Measurements from ENCODE around the gene CLTB. TPM values are rescaled to one million over a fixed set of nuclear protein-coding genes. Genes with fewer than 3 reads are reported as not detected.
A peak's percentile ranks its signal among the peaks of the same experiment; 100 is the strongest.

CLTB gene
- polyA plus RNA-seq, 4 donors = 52.4 to 71.9 (median 57.8) TPM

DNA sequence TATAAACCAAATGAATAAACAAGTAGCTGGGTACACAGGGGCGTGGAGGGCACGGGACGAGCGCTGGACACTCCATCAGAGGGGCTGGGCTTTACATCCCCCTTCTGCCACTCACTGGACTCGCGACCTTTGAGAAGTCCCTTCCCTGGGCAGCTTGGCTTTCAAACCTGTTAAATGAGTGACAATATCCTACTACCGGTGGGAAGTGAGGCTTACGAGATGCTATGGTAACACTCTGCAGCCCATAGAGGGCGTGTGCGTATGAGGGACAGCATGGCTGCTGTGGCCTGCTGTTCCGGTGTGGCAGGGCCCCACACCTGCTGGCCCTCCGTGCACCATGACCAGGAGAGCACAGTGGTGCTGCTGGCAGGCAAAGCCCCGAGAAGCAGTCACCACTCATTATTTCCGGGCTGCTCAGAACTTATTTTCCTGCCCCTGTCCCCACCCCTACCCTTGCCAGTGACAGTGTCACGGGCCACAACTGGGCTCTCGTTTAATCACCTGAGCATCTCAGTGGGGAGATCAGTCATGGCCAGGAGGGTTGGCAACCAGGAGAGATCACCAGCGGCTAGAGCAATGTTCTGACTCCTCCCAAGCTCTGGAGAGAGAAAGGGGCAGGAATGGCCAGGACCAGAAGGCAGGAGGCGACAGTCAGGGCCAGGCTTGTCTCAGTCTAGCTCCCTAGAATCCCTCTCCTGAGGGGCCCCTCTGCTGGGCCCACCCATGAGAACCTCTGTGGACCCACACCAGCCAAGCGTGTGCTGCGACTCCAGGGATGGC is 10.5 kb downstream of the CLTB start:
- DNase-seq (ENCODE audit: low read depth in 4 of 4, low spot score in 2 of 4) = no peak

DNA sequence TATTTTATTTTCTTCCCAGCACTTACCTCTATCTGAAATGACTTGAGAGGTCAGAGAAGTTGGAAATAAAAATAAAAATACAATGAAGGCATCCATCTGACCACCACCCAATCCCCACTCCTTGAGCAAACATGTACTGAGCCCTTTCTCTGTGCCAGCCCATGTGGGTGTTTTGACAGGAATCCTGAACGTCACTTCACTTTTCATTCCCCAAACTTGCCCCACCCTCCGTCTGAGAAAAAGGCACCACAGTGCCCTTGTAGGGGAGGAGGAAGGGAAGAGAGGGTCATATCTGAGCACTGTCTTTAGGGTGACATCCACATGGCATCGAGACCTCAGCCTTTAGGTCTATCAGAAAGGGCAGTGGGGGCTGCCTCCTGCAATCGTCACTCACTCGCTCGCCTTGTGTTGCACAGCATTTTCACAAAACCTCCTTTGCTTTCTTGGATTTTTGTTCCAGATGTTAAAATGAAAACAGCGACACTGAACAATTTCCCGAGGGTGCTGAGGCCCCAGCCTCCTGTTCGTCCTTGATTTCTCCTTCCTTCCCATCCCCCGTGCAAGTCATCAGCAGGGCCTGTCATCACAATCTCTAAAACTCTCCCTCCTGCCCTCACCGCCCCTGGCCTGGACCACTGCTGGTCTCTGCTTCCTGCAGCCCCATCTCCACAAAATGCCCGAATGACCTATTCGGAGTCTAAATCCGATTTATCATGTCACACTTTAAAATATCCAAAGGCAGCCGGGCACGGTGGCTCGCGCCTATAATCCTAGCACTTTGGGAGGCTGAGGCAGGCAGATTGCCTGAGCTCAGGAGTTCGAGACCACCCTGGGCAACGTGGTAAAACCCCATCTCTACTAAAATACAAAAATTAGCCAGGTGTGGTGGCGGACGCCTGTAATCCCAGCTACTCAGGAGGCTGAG is 14.8 kb downstream of the CLTB start:
- no peak for DNase-seq (ENCODE audit: low read depth in 4 of 4, low spot score in 2 of 4)

DNA sequence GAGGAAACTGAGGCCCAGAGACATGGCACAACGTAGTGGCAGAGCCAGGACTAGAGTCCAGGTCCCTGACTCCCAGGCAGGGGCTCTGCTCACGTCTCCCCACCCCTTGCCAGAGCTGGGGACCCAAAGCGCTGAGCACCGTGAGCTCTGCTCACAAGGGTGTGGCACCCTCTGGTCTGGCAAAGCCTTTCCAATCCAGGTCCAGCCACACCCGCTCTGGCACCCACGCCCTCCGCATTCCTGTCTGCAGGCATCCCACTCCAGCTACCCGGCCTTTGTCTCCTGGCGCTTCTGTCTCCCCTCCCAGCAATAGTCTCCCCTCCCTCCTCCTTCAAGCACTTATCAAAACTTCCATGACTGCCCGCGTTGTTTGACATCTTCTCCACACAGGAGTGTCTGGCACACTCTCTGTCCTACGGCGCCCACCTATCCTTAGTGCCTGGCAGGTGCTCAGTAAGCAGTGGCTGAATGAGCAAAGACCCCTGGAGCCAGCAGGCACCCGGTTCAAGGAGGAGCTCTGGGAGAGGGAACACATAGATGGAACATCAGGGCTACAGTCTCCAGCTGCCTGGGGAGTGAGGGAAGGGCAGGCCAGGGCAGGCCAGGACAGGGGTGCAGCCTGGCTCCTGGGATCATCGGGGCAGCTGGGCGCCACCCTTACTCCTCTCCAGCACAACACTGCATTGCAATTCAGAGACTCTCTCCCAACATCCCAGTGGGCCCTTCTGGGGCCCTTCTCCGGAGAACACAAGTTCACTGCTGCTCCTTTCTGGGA is 15.8 kb downstream of the CLTB start:
- no peak for DNase-seq (ENCODE audit: low read depth in 4 of 4, low spot score in 2 of 4)

DNA sequence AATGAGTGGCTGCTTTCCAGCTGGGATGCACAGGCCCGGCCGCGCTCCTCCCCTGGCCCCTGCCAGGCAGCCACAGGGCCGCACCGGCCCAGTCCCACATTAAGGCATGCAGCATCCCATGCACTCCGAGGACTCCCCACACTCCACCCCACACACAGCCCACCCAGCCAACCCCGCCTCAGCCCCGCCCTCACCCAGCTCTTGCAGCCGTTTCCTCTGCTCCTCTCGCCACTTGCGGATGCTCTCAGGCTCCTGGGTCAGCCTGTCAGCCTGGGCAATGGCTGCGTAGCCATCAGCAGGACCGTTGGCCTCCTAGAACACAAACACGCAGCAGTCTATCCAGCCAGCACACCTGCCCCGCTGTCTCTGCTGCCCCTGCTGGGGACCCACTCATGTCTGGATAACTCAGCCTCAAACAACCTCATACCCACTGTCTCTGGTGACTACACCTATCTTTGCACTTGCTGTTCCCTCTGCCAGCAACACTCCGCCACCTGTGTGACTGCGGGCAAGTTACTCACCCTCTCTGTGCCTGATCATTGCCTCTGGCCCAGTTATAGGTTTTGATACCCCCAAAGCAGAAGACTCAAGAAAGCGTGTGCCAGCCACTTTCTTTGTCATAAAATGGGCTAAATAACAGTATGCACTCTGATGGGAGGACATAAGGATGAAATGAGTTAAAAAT is 18.5 kb downstream of the CLTB start:
- no peak for DNase-seq (ENCODE audit: low read depth in 4 of 4, low spot score in 2 of 4)

DNA sequence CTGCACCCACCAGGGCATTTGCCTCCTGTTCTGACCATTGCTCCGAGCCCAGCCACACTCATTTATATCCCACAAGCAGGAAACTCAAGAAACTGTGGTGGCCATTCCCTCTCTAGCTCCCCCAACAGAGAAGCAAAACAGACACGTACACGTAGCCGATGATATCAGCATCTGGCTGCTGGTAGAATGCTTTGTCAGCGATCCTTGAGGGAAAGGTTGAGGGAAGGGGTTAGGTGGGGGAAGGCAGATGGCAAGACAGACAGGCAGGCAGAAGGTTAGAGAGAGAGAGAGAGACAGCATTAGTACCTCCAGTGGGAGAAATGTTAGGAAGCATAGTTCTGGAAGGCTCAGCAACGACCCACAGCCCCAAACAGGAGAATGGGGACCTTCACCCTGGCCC is 20.0 kb downstream of the CLTB start:
- DNase-seq (ENCODE audit: low read depth in 4 of 4, low spot score in 2 of 4) = no peak

DNA sequence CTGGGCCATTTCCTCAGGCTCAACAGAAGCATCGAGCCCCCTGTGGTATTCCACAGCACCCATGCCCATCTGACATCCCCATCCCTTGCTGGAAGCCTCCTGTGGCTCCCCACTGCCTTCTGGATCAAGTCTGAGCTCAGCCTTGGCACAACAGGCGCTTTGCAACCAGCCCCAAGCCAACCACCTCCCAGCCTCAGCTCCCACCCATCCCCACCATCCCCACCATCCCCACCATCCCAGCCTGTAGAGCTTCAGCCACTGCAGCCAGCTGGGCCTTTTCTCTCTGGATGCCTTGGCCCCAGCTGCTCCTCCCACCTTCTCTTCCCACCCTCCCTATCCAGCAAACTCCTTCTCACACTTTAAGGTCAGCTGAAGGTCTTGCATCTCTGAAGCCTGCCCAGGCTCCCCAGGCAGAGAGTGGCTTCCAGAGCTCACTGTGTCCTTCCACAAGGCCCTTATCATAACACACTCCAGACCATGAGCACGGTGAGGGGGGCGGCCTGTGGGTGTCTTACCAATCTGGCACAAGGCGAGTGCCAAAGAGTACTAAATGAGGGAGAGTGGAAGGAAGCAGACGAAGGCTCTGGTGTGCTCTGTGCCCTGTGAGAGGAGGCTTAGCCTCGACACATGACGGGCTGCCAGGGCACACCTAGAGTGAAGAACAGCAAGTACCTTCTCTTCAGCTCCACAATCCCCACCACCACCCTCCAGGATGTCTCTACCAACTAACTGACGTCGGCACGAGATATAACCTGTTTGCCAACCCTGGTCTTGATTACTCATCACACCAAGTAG is 21.3 kb downstream of the CLTB start:
- DNase-seq (ENCODE audit: low read depth in 4 of 4, low spot score in 2 of 4) = no peak

DNA sequence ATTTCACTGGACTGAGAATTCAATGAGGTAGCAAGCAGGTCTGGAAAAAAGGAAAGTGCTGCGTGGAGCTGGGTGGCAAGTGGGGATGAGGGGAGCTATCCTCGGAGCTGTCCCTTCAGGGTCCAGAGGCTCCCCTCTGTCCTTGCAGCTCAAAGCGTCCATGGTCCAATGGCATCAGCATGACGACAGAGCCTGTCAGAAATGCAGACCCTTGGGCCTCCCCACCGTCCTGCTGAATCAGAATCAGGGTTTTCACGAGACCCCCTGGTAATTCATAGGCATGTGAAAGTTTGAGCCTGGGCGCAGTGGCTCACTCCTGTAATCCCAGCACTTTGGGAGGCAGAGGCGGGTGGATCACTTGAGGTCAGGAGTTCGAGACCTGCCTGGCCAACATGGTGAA is 22.2 kb downstream of the CLTB start:
- DNase-seq (ENCODE audit: low read depth in 4 of 4, low spot score in 2 of 4) = no peak

DNA sequence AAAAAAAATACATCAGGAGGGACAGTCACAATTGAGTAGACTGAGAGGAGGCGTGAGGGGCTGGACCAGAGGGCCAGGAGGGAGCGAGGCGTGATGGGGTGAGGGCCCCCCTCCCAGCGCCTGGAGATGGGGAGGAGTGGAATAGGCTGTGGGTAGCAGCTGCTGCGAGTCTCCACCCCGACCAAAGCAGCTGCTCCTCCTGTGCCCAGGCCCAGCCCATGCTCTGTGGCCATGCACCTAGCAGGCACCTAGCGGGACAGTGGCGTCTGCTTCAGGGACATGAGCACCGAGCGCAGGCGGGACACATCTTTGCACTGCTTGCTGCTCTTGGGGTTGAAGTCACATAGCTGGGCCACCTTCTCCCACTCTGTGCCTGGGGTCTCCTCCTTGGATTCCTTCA is 23.8 kb downstream of the CLTB start:
- no peak for DNase-seq (ENCODE audit: low read depth in 4 of 4, low spot score in 2 of 4)

DNA sequence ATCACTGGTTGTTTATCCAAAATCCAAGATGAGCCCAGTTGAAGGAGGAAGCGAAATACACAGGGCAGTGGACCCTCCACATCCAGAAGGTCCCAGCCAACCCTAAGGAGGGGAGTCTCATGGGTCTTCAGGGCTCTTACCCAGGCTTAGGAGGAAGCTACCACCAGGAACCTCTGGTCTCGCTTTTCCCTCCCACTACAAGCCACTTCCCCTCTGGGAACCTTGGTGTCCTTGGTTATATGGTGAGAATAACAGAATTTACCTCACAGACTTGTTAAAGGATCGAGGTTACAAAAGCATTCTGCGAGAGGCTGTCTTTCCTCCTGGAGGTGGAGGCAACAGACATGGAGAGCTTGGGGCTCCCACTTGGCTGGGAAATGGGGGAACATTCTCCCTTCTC is 24.3 kb downstream of the CLTB start:
- no peak for DNase-seq (ENCODE audit: low read depth in 4 of 4, low spot score in 2 of 4)

DNA sequence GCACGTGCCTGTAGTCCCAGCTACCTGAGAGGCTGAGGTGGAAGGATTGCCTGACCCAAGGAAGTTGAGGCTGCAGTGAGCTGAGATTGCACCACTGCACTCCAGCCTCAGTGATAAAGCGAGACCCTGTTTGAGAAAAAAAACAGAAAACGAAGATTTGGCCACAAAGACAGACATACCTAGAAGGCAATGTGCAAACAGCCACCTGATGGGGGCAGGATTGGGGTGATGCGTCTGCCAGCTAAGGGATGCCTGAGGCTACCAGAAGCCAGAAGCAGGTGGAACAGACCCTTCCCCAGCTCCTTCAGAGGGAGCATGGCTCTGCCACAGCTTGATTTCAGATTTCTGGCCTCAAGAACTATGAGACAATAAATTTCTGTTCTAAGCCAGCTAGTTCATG is 24.9 kb downstream of the CLTB start:
- DNase-seq (ENCODE audit: low read depth in 4 of 4, low spot score in 2 of 4) = no peak

DNA sequence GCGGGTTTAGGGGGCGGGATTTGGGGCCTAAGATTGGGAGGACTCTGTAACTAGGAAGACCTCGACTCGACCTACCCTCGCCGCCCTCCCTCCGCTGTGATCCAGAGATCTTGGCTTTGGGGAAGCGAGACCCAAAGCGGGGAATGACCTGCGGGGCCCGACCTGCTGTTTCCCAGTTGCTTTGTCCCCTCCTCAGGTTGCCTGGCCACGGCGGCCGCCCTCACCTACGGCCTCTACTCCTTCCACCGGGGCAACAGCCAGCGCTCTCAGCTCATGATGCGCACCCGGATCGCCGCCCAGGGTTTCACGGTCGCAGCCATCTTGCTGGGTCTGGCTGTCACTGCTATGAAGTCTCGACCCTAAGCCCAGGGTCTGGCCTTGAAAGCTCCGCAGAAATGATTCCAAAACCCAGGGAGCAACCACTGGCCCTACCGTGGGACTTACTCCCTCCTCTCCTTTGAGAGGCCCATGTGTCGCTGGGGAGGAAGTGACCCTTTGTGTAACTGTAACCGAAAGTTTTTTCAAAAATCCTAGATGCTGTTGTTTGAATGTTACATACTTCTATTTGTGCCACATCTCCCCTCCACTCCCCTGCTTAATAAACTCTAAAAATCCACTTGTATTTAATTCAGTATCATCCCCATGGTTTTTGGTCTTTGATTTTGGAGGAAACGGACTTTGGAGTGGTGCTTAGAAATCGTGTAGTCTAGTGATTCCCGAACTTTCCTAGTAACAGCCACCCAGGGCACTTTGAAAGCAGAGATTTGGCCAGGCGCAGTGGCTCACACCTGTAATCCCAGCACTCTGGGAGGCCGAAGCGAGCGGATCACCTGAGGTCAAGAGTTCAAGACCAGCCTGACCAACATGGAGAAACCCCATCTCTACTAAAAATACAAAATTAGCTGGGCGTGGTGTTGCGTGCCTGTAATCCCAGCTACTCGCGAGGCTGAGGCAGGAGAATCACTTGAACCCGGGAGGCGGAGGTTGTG is 26.9 kb downstream of the CLTB start:
- DNase-seq (ENCODE audit: low read depth in 4 of 4, low spot score in 2 of 4) = no peak

DNA sequence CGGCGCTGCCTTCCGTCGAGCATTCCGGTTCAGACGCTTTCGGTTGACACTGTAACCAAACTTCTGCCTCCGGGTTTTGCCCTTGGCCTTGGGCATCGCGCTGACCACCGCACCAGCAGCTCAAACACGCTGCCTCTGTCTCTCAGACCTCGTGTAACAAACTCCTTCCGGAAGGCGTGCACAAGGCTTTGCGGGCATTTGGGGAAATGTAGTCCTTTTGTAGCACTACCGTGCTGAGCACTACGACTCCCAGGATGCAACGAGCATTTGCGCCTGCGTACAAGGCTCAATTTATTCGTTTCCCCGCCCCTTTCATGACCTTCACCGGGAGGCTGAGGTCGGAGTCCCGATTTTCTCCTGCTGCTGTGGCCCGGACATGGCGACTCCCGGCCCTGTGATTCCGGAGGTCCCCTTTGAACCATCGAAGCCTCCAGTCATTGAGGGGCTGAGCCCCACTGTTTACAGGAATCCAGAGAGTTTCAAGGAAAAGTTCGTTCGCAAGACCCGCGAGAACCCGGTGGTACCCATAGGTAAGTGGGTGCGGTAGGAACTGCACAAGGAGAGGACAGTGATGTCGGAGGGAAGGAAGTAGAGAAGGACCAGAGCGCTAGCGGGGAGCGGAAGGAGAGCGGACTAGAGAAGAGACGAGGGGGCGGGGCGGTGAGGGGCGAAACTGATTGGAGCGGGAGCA is 27.8 kb downstream of the CLTB start, which contains the start of the genes HIGD2A and NOP16:
HIGD2A (plus strand) TSS at position 308 of the 691 bp plus-strand sequence; CDS start at position 377, 69 bp downstream.
NOP16 (minus strand) TSS at position 155 of the 691 bp plus-strand sequence; CDS start at position 96, 59 bp downstream.
- peak; percentile 97 to 99 (median 98) for DNase-seq (ENCODE audit: low read depth in 4 of 4, low spot score in 2 of 4)

DNA sequence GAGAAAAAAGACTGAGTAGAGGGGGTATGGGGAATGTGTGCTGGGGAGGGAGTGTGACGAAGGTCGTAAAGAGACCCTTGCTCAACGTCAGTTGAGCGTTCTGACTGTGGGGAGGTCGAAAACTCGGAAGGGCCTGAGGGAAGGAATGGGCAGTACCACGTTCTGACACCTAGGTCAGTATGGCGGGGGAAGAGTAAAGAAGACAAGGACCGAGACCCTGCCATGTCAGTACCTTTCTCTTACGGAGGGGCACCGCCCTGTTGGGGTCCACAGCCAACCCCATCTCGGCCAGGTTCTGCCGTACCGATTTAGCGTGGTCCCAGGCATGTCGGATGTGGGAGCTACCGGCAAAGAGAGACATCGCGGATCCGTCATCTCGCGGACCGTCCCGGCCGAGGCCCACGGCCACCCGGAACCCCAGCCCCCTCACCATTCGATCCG is 28.3 kb downstream of the CLTB start:
- DNase-seq (ENCODE audit: low read depth in 4 of 4, low spot score in 2 of 4) = no peak

DNA sequence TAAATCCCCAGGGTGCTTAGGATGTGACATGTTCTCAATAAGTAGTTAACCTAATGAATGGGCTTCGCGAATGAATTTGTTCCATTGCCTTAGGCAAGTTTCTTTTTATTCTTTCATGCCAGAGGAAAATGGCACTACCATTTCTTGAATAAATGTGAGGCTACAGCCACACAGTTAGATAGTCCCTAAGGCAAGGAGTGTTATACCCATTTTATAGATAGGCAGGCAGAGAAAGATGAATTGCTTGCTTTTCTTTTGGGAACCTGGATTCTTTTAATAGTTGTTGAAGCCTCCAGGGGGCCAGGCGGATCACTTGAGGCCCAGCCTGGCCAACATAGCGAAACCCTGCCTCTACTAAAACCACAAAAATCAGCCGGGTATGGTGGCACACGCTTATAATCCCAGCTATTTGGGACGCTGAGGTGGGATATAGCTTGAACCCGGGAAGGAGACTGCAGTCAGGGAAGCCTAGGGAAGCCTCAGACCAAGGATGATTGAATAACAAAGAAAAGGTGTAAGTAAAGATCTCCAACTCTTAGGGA is 28.9 kb downstream of the CLTB start:
- DNase-seq (ENCODE audit: low read depth in 4 of 4, low spot score in 2 of 4) = no peak

DNA sequence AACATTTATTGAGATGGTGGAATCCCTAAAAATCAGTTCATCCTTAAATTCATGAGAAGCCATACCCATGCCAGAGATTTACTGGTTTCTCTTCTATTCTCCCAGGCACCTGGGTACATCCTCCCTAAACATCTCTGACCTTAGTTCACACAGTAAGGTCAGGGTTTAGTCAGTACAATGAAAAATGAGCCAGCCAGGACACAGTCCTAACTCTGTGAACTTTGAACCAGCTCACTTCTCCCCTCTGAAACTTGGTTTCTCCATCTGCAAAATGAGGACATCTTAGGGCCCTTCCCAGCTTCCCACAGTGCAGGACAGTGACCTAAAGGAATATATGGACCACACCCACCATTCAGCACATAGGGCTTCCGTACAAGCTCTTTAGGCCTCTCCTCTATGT is 29.8 kb downstream of the CLTB start:
- no peak for DNase-seq (ENCODE audit: low read depth in 4 of 4, low spot score in 2 of 4)

DNA sequence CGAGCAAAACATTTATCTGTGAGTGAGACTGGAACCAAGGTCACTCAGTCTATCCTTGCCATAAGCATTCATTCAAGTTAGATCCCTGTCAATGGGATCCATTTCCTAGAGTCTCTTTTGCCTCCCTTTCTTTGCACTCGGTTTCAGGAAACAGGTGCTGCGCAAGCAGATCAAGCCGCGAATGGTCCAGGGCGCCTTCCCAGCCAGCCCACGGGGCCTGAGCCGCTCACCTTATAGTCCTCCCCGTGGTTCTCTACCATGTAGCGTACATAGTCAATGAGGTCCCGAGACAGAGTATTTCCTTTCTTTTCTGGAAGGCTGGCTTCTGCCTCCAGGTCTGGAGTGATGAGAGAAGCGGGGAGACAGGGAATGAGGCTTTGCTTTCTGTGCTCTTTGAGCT is 31.3 kb downstream of the CLTB start:
- no peak for DNase-seq (ENCODE audit: low read depth in 4 of 4, low spot score in 2 of 4)

DNA sequence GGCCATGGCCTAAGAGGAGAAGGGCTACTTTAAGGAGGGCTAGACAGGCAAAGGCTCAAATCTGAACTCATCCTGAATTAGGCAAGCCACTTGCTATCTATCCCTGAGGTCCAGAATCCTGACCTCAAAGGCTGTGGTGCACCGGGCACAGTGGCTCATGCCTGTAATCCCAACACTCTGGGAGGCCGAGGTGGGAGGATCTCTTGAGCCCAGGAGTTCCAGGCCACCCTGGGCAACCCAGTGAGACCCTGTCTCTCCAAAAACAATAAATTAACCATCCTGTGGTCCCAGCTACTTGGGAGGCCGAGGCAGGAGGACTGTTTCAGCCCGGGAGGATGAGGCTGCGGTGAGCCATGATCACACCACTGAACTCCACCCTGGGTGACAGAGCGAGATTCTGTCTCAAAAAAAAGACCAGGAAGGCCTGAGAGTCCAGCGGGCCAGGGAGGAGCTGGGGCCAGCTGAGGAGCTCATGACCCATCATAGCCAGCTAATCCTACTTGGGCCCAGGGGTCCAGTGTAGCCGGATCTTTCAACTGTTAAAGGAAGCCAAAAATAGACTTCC is 31.9 kb downstream of the CLTB start:
- no peak for DNase-seq (ENCODE audit: low read depth in 4 of 4, low spot score in 2 of 4)
